Right lobe of liver (tissue), 6 donors: ENCODE measurements around the gene GOLGA3. TPM values are rescaled to one million over a fixed set of nuclear protein-coding genes. Genes with fewer than 3 reads are reported as not detected.

Source experiments
- ATAC-seq, 4 donors: fragments of 200-7000 bp; cut with Tn5 transposase; one replicate each; pipeline ENCODE4 v1.9.1; 2020; ENCODE audit warnings: mild to moderate bottlenecking in 4 of 4, moderate library complexity in 4 of 4
- DNase-seq, 3 donors: peaks; one replicate each; pipeline ENCODE4 v3.0.0-alpha.2; 2020
- H3K27ac ChIP-seq, 3 donors: fragments of 200-600 bp; one replicate each; pipeline ENCODE4 v1.8.0; 2022
- H3K27me3 ChIP-seq, 2 donors: fragments of 200-600 bp; one replicate each; pipeline ENCODE4 v1.8.0; 2022
- H3K36me3 ChIP-seq, 4 donors: fragments of 200-600 bp; sonication (generic) in 1 of 4; one replicate each; pipeline versions ENCODE4 v1.5.1 to v1.8.0; 2017 to 2022; ENCODE audit warnings: control low read depth in 1 of 4
- H3K4me1 ChIP-seq, 4 donors: fragments of 200-600 bp; sonication (generic) in 1 of 4; one replicate each; pipeline versions ENCODE4 v1.5.1 to v1.8.0; 2017 to 2022; ENCODE audit warnings: control low read depth in 1 of 4
- H3K4me3 ChIP-seq, 3 donors: fragments of 200-600 bp; one replicate each; pipeline ENCODE4 v1.8.0; 2022
- H3K9me3 ChIP-seq, 4 donors: fragments of 200-600 bp; sonication (generic) in 1 of 4; one replicate each; pipeline versions ENCODE4 v1.5.1 to v1.8.0; 2017 to 2022; ENCODE audit warnings: control low read depth in 1 of 4
- CTCF ChIP-seq, 4 donors: fragments of 200-600 bp in 3 of 4; fragments of 450-650 bp in 1 of 4; IDR thresholded peaks; one replicate each; pipeline versions ENCODE4 v1.5.1 to v1.8.0; 2016 to 2022; ENCODE audit warnings: antibody characterized with exemption in 4 of 4, mild to moderate bottlenecking in 2 of 4
- POLR2A ChIP-seq: fragments of 450-650 bp; IDR thresholded peaks from one replicate; pipeline ENCODE4 v1.6.1; 2017; ENCODE audit warnings: antibody characterized with exemption, mild to moderate bottlenecking
- WGBS: methylation state at CpG from one replicate; pipeline ENCODE4 v1.1.6; 2018; ENCODE audit warnings: low coverage, low lambda C conversion rate; ENCODE audit not compliant: insufficient coverage; ENCODE audit errors: missing lambda C conversion rate; 5-methylcytosine and 5-hydroxymethylcytosine counted together
- intact Hi-C, 2 donors: fragments of 100-400 bp; cut with DNase I; formaldehyde crosslinking; loops; one replicate each; pipeline versions ENCODE4 v1.11.2 to v1.14.1; 2022
- total RNA-seq, 6 experiments: library from RNA; depleted of rRNA in 2 of 6; stranded (reverse); fragments of >200 nt in 2 of 6; fragmentation: NEBNext Ultra II Directional in 3 of 6; extraction: Animal tissue kit (Norgen Biotek cat#: 25700) in 3 of 6; gene quantifications; one replicate each; pipeline versions ENCODE4 v1.1.0 to v1.2.4, GENCODE V29; 2016 to 2023
- donor health status: DM: no; HTN: yes; CAD: no.
- donor health status: DM: no; HTN: no; CAD: no.
- donor health status: DM: no; HTN: no; CAD: no.
- donor health status: DM: no; HTN: yes; CAD: no.
- donor health status: DM: no; HTN: yes; CAD: no.

The GOLGA3 gene
- total RNA-seq, 6 experiments from 2014 or later = 15.7 to 37.5 (median 22.8) TPM

GRCh38 chr12:132853285-132854092 lies 24.8 kb upstream of the GOLGA3 start:
- ATAC-seq (peak in 1 of 4 donors; percentile 25), DNase-seq (no peak)
- TF ChIP-seq POLR2A (no peak), CTCF (IDR thresholded peaks at IDR 0.05) (no peak)
- 88% methylated on average over 7 of the region's 51 CpGs for WGBS
- H3K4me3 ChIP-seq = no peak overlapping the region
- H3K4me1 ChIP-seq = no peaks in the 10 kb centered on the region
- no peaks in the 10 kb centered on the region for H3K9me3 ChIP-seq
- no peaks in the 10 kb centered on the region for H3K27me3 ChIP-seq
- intact Hi-C loops = no loop called here
- H3K36me3 ChIP-seq = peaks cover 3 to 72% (median 33%) of the 10 kb centered on the region in 4 donors
- H3K27ac ChIP-seq = no peak overlapping the region

DNA sequence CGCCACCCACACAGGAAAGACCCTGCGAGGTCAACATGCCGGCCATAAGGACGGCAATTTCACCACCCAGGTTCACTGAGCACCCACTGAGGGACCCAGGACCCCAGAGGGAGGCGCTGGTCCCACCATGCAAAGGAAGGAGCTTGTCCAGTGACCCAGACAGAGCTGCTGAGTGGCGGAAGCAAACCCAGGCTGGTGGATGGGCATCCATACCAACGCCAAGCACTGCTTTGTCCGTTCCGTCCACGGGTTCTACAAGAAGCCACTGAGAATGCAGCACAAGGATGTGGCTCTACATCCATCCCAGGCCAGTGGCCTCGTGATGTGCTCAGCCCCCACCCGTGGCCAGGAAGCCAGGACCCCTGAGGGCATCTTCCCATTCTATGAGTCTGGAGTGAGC lies 23.8 kb upstream of the GOLGA3 start:
- no CpG with 5 or more reads among the region's 12 CpGs for WGBS
- intact Hi-C loops = no loop called here
- Histone ChIP-seq H3K4me3 (no peak overlapping the region), H3K27ac (no peak overlapping the region), H3K9me3 (no peaks in the 10 kb centered on the region), H3K27me3 (no peaks in the 10 kb centered on the region), H3K36me3 (peaks cover 3 to 69% (median 30%) of the 10 kb centered on the region in 4 donors), H3K4me1 (no peaks in the 10 kb centered on the region)
- DNase-seq (no peak), ATAC-seq (peak in 1 of 4 donors; percentile 12)
- TF ChIP-seq CTCF (IDR thresholded peaks at IDR 0.05) = no peak
- no peak for TF ChIP-seq POLR2A

- 73% methylated on average over 3 of the region's 25 CpGs for WGBS
- no peak overlapping the region for H3K27ac ChIP-seq
- ATAC-seq (no peak), DNase-seq (no peak)
- H3K9me3 ChIP-seq = no peaks in the 10 kb centered on the region
- no peaks in the 10 kb centered on the region for H3K4me1 ChIP-seq
- no peaks in the 10 kb centered on the region for H3K27me3 ChIP-seq
- peaks cover 3 to 75% (median 31%) of the 10 kb centered on the region in 4 donors for H3K36me3 ChIP-seq
- no peak overlapping the region for H3K4me3 ChIP-seq
- TF ChIP-seq POLR2A (no peak), CTCF (IDR thresholded peaks at IDR 0.05) (no peak)
- intact Hi-C loops = no loop called here
Measured at GRCh38 chr12:132851465-132851864, 22.8 kb upstream of the GOLGA3 start.

- TF ChIP-seq POLR2A = no peak
- TF ChIP-seq CTCF (IDR thresholded peaks at IDR 0.05) = no peak
- H3K36me3 ChIP-seq = peaks cover 3 to 70% (median 26%) of the 10 kb centered on the region in 4 donors
Measured at GRCh38 chr12:132850291-132850690, 21.6 kb upstream of the GOLGA3 start.

More at GRCh38 chr12:132850291-132850690, 21.6 kb upstream of the GOLGA3 start:
- Histone ChIP-seq H3K9me3 (no peaks in the 10 kb centered on the region), H3K27me3 (no peaks in the 10 kb centered on the region), H3K27ac (no peak overlapping the region), H3K4me1 (no peaks in the 10 kb centered on the region), H3K4me3 (no peak overlapping the region)
- intact Hi-C loops = no loop called here
- ATAC-seq (no peak), DNase-seq (no peak)
- WGBS = 97% methylated on average over 9 of the region's 16 CpGs
